ENCODE results near the gene C1QTNF5.

Gene C1QTNF5

GRCh38 chr11:119298726-119299125, 42.0 kb downstream of the C1QTNF5 start:
- DNase-seq (ENCODE audit: extremely low spot score): no peak
- POLR2A ChIA-PET: no interaction called here
- CTCF ChIA-PET: no interaction called here
- TF ChIP-seq SUZ12 (IDR thresholded peaks at IDR 0.05) (no peak), L3MBTL2 (conservative IDR thresholded peaks at IDR 0.05) (no peak)

GRCh38 chr11:119297938-119298337, 42.7 kb downstream of the C1QTNF5 start:
- CTCF ChIA-PET: interaction anchor here (0.9 kb wide), 1 partner anchor 13 kb away, joined by 3 read pairs; no protein-coding TSS in a partner anchor
- POLR2A ChIA-PET: no interaction called here
- no peak for TF ChIP-seq L3MBTL2 (conservative IDR thresholded peaks at IDR 0.05)
- no peak for TF ChIP-seq FOXK2 (IDR thresholded peaks at IDR 0.05)
- no peak for TF ChIP-seq CTBP1 (IDR thresholded peaks at IDR 0.05; ENCODE audit: borderline replicate concordance)
- TF ChIP-seq PKNOX1 (IDR thresholded peaks at IDR 0.05): no peak
- no peak for TF ChIP-seq ELF4 (IDR thresholded peaks at IDR 0.05)
- TF ChIP-seq ZNF384 (IDR thresholded peaks at IDR 0.05): no peak
- TF ChIP-seq NFRKB (IDR thresholded peaks at IDR 0.05): no peak
- no peak for TF ChIP-seq LEF1 (IDR thresholded peaks at IDR 0.05; ENCODE audit: borderline replicate concordance)
- TF ChIP-seq HDGF (IDR thresholded peaks at IDR 0.05; ENCODE audit: borderline replicate concordance): no peak
- TF ChIP-seq FOXA1 (IDR thresholded peaks at IDR 0.05): no peak
- DNase-seq (ENCODE audit: extremely low spot score): no peak

- TF ChIP-seq TARDBP (IDR thresholded peaks at IDR 0.05) (no peak), FOXA1 (IDR thresholded peaks at IDR 0.05) (no peak), PKNOX1 (IDR thresholded peaks at IDR 0.05) (no peak), SP1 (IDR thresholded peaks at IDR 0.05) (no peak)
- no peak for DNase-seq (ENCODE audit: extremely low spot score)
Observed at GRCh38 chr11:119295178-119295577, 45.5 kb downstream of the C1QTNF5 start.

GRCh38 chr11:119293461-119293860, 47.2 kb downstream of the C1QTNF5 start:
- CTCF ChIA-PET: no interaction called here
- TF ChIP-seq CTBP1 (IDR thresholded peaks at IDR 0.05; ENCODE audit: borderline replicate concordance) (no peak), ELF4 (IDR thresholded peaks at IDR 0.05) (no peak), PKNOX1 (IDR thresholded peaks at IDR 0.05) (no peak), NFRKB (IDR thresholded peaks at IDR 0.05) (no peak), BHLHE40 (IDR thresholded peaks at IDR 0.05; ENCODE audit: borderline replicate concordance) (no peak), FOXM1 (IDR thresholded peaks at IDR 0.05; ENCODE audit: borderline replicate concordance) (no peak), LEF1 (IDR thresholded peaks at IDR 0.05; ENCODE audit: borderline replicate concordance) (no peak)
- POLR2A ChIA-PET: no interaction called here
- no peak for DNase-seq (ENCODE audit: extremely low spot score)

More at GRCh38 chr11:119295178-119295577, 45.5 kb downstream of the C1QTNF5 start:
- CTCF ChIA-PET: no interaction called here
- POLR2A ChIA-PET: no interaction called here

GRCh38 chr11:119290894-119291497, 49.7 kb downstream of the C1QTNF5 start:
- ChIA-PET CTCF (no interaction called here), POLR2A (no interaction called here)
- DNase-seq (ENCODE audit: extremely low spot score): no peak

More at GRCh38 chr11:119290894-119291497, 49.7 kb downstream of the C1QTNF5 start:
- TF ChIP-seq FOXK2 (IDR thresholded peaks at IDR 0.05) (no peak), FOXM1 (IDR thresholded peaks at IDR 0.05; ENCODE audit: borderline replicate concordance) (no peak), TARDBP (IDR thresholded peaks at IDR 0.05) (no peak), L3MBTL2 (conservative IDR thresholded peaks at IDR 0.05) (no peak), ELF4 (IDR thresholded peaks at IDR 0.05) (no peak), HDGF (IDR thresholded peaks at IDR 0.05; ENCODE audit: borderline replicate concordance) (no peak), ARNT (IDR thresholded peaks at IDR 0.05) (no peak), FOXA1 (IDR thresholded peaks at IDR 0.05) (no peak), PKNOX1 (IDR thresholded peaks at IDR 0.05) (no peak), SP1 (IDR thresholded peaks at IDR 0.05) (no peak), LEF1 (IDR thresholded peaks at IDR 0.05; ENCODE audit: borderline replicate concordance) (no peak), ZNF384 (IDR thresholded peaks at IDR 0.05) (no peak), BHLHE40 (IDR thresholded peaks at IDR 0.05; ENCODE audit: borderline replicate concordance) (no peak), NFRKB (IDR thresholded peaks at IDR 0.05) (no peak)

Measured in HEK293T (cell line).